Neural cell (in vitro differentiated cells): ENCODE data around the gene RSRC1. TPM values are rescaled to one million over a fixed set of nuclear protein-coding genes. Genes with fewer than 3 reads are reported as not detected.

ENCODE experiments used
- H2AFZ ChIP-seq: fragments of 200-600, 300-800 bp; sonication (generic), shearing (Covaris generic); 2 replicates; pipeline ENCODE4 v1.6.0; 2014; ENCODE audit warnings: low read depth, mild to moderate bottlenecking, antibody characterized with exemption, low read length, moderate library complexity
- H3F3A ChIP-seq: fragments of 200-600 bp; shearing (Covaris generic); 2 replicates; pipeline ENCODE4 v1.6.1; 2016; ENCODE audit warnings: mild to moderate bottlenecking, moderate library complexity, mixed read lengths, antibody characterized with exemption, low read length; ENCODE audit not compliant: insufficient read depth, poor library complexity, severe bottlenecking
- H3K27ac ChIP-seq: fragments of 200-600, 300-800 bp; sonication (generic), shearing (Covaris generic); 2 replicates; pipeline ENCODE4 v1.5.1; 2014; ENCODE audit warnings: mild to moderate bottlenecking, low read length, moderate library complexity
- H3K27me3 ChIP-seq: fragments of 300-800, 200-600 bp; sonication (generic), shearing (Covaris generic); 2 replicates; pipeline ENCODE4 v1.6.0; 2014; ENCODE audit warnings: mild to moderate bottlenecking, low read depth, low read length, moderate library complexity; ENCODE audit not compliant: insufficient read depth
- H3K36me3 ChIP-seq: fragments of 300-800, 200-600 bp; sonication (generic), shearing (Covaris generic); 2 replicates; pipeline ENCODE4 v1.5.1; 2014; ENCODE audit warnings: mild to moderate bottlenecking, antibody characterized with exemption, low read length, moderate library complexity; ENCODE audit not compliant: insufficient read depth
- H3K4me2 ChIP-seq: fragments of 300-800, 200-600 bp; sonication (generic), shearing (Covaris generic); 2 replicates; pipeline ENCODE4 v1.6.0; 2014; ENCODE audit warnings: mild to moderate bottlenecking, low read length
- H3K4me3 ChIP-seq: fragments of 300-800, 200-600 bp; sonication (generic), shearing (Covaris generic); 2 replicates; pipeline ENCODE4 v1.5.1; 2014; ENCODE audit warnings: mild to moderate bottlenecking, low read length, moderate library complexity
- H3K79me2 ChIP-seq: fragments of 200-600 bp; shearing (Covaris generic); replicated peaks from 2 replicates; pipeline ENCODE4 v1.6.0; 2014; ENCODE audit warnings: mild to moderate bottlenecking, low read length, moderate library complexity; ENCODE audit not compliant: insufficient read depth
- H3K9ac ChIP-seq: fragments of 300-800, 200-600 bp; sonication (generic), shearing (Covaris generic); 2 replicates; pipeline ENCODE4 v1.6.1; 2016; ENCODE audit warnings: mild to moderate bottlenecking, low read length, mixed read lengths
- H3K9me2 ChIP-seq: fragments of 200-600 bp; shearing (Covaris generic); 2 replicates; pipeline ENCODE4 v1.6.1; 2016; ENCODE audit warnings: mild to moderate bottlenecking, low read length, mixed read lengths; ENCODE audit not compliant: insufficient read depth
- H3K9me3 ChIP-seq: fragments of 200-600, 300-800 bp; sonication (generic), shearing (Covaris generic); 2 replicates; pipeline ENCODE4 v1.6.1; 2016; ENCODE audit warnings: mild to moderate bottlenecking, mixed run types, low read length, moderate library complexity, mixed read lengths
- H4K20me1 ChIP-seq: fragments of 200-600 bp; shearing (Covaris generic); 2 replicates; pipeline ENCODE4 v1.6.1; 2016; ENCODE audit warnings: mild to moderate bottlenecking, mixed run types; ENCODE audit not compliant: insufficient read depth
- CTCF ChIP-seq: fragments of 450-650 bp; IDR thresholded peaks from 2 replicates; pipeline ENCODE4 v1.5.1; 2014; ENCODE audit warnings: antibody characterized with exemption, mild to moderate bottlenecking, moderate library complexity; ENCODE audit not compliant: poor library complexity, severe bottlenecking
- EP300 ChIP-seq: fragments of 450-650 bp; conservative IDR thresholded peaks from 2 replicates; pipeline ENCODE4 v1.6.1; 2014; ENCODE audit warnings: antibody characterized with exemption, mild to moderate bottlenecking, moderate library complexity; ENCODE audit not compliant: poor library complexity, severe bottlenecking
- EZH2 ChIP-seq: fragments of 200-600, 300-800 bp; shearing (Covaris generic), sonication (generic); IDR thresholded peaks from 2 replicates; pipeline ENCODE4 v1.6.1; 2014; ENCODE audit warnings: antibody characterized with exemption, low read length, borderline replicate concordance, mild to moderate bottlenecking; ENCODE audit not compliant: insufficient read depth, poor library complexity, severe bottlenecking
- MXI1 ChIP-seq: fragments of 450-650 bp; conservative IDR thresholded peaks from 2 replicates; pipeline ENCODE4 v1.6.1; 2014; ENCODE audit warnings: antibody characterized with exemption, mild to moderate bottlenecking; ENCODE audit not compliant: poor library complexity, severe bottlenecking
- POLR2AphosphoS5 ChIP-seq: IDR thresholded peaks from 2 replicates; pipeline ENCODE4 v1.6.1; 2012
- RAD21 ChIP-seq: fragments of 450-650 bp; conservative IDR thresholded peaks from 2 replicates; pipeline ENCODE4 v1.6.1; 2014; ENCODE audit warnings: antibody characterized with exemption, mild to moderate bottlenecking, moderate library complexity
- REST ChIP-seq: IDR thresholded peaks from 2 replicates; pipeline ENCODE4 v1.6.1; 2012; ENCODE audit warnings: borderline replicate concordance
- SMC3 ChIP-seq: fragments of 450-650 bp; conservative IDR thresholded peaks from 2 replicates; pipeline ENCODE4 v1.6.1; 2014; ENCODE audit warnings: antibody characterized with exemption, mild to moderate bottlenecking, moderate library complexity; ENCODE audit not compliant: poor library complexity
- TAF1 ChIP-seq: IDR thresholded peaks from 2 replicates; pipeline ENCODE4 v1.6.1; 2012; ENCODE audit warnings: low read depth
- polyA plus RNA-seq: library from polyadenylated mRNA; depleted of rRNA; stranded (reverse); fragments of >200 nt; gene quantifications from 2 replicates; pipeline ENCODE4 v1.2.3, GENCODE V29; 2014

Gene RSRC1
- polyA plus RNA-seq, 1 donor from 2014 or later = 28.1 TPM

GRCh38 chr3:158330870-158331269, 221.0 kb downstream of the RSRC1 start:
- no peaks in the 10 kb centered on the region for H3K27me3 ChIP-seq
- H3K9me3 ChIP-seq = no peaks in the 10 kb centered on the region
- H3F3A ChIP-seq = no peaks in the 10 kb centered on the region
- H4K20me1 ChIP-seq = no peaks in the 10 kb centered on the region
- H2AFZ ChIP-seq = no peak overlapping the region
- no peak overlapping the region for H3K9ac ChIP-seq
- H3K4me3 ChIP-seq = no peak overlapping the region
- no peaks in the 10 kb centered on the region for H3K9me2 ChIP-seq
- H3K27ac ChIP-seq = no peak overlapping the region
- no peak overlapping the region for H3K4me2 ChIP-seq
- H3K79me2 ChIP-seq = no peaks in the 10 kb centered on the region
- TF ChIP-seq TAF1 (no peak), EP300 (no peak), MXI1 (no peak), POLR2AphosphoS5 (no peak), RAD21 (no peak), REST (no peak), SMC3 (no peak), CTCF (no peak), EZH2 (no peak)
- H3K36me3 ChIP-seq = no peaks in the 10 kb centered on the region

- no peaks in the 10 kb centered on the region for H4K20me1 ChIP-seq
- H3K36me3 ChIP-seq = no peaks in the 10 kb centered on the region
- no peaks in the 10 kb centered on the region for H3K9me2 ChIP-seq
- H3K79me2 ChIP-seq = no peaks in the 10 kb centered on the region
- H3K9me3 ChIP-seq = no peaks in the 10 kb centered on the region
- no peaks in the 10 kb centered on the region for H3F3A ChIP-seq
- no peak overlapping the region for H3K4me2 ChIP-seq
- H3K27me3 ChIP-seq = no peaks in the 10 kb centered on the region
- no peak overlapping the region for H3K4me3 ChIP-seq
- no peak overlapping the region for H3K9ac ChIP-seq
- TF ChIP-seq REST (no peak), EP300 (no peak), EZH2 (no peak), POLR2AphosphoS5 (no peak), TAF1 (no peak), SMC3 (no peak), MXI1 (no peak), RAD21 (no peak), CTCF (no peak)
- no peak overlapping the region for H3K27ac ChIP-seq
- H2AFZ ChIP-seq = no peak overlapping the region
Measured at GRCh38 chr3:158333736-158334135, 223.8 kb downstream of the RSRC1 start.
